ENCODE data around the gene ZNF79. TPM values are rescaled to one million over a fixed set of nuclear protein-coding genes. Genes with fewer than 3 reads are reported as not detected.
A peak's percentile ranks its signal among the peaks of the same experiment; 100 is the strongest.

The ZNF79 gene
- total and polyA plus RNA-seq, 5 donors: 3.2 to 7.9 (median 7.4) TPM

GRCh38 chr9:127488946-127489345, 64.8 kb downstream of the ZNF79 start:
- Histone ChIP-seq H3K4me3 (ENCODE audit: low read length) (no peak overlapping the region), H3K27me3 (ENCODE audit: control insufficient read depth, insufficient read depth) (no peaks in the 10 kb centered on the region), H3K4me1 (ENCODE audit: control insufficient read depth, insufficient read depth, low read length) (no peaks in the 10 kb centered on the region), H3K27ac (ENCODE audit: low read length) (no peak overlapping the region), H3K9me3 (ENCODE audit: control insufficient read depth, low read length) (no peaks in the 10 kb centered on the region)
- ATAC-seq (no peak), DNase-seq (no peak)
- 87% methylated on average over 8 of the region's 8 CpGs for WGBS
- intact Hi-C loops (cut with DNase I): no loop called here

GRCh38 chr9:127489471-127490115, 65.4 kb downstream of the ZNF79 start:
- Histone ChIP-seq H3K27ac (ENCODE audit: low read length) (no peak overlapping the region), H3K9me3 (ENCODE audit: control insufficient read depth, low read length) (no peaks in the 10 kb centered on the region), H3K4me3 (ENCODE audit: low read length) (no peak overlapping the region), H3K4me1 (ENCODE audit: control insufficient read depth, insufficient read depth, low read length) (no peaks in the 10 kb centered on the region), H3K27me3 (ENCODE audit: control insufficient read depth, insufficient read depth) (no peaks in the 10 kb centered on the region)
- DNase-seq: no peak
- intact Hi-C loops (cut with DNase I): no loop called here
- WGBS: 72% methylated on average over 22 of the region's 22 CpGs
- no peak for ATAC-seq

- DNase-seq (no peak), ATAC-seq (no peak)
- Histone ChIP-seq H3K9me3 (ENCODE audit: control insufficient read depth, low read length) (no peaks in the 10 kb centered on the region), H3K4me1 (ENCODE audit: control insufficient read depth, insufficient read depth, low read length) (no peaks in the 10 kb centered on the region), H3K27me3 (ENCODE audit: control insufficient read depth, insufficient read depth) (no peaks in the 10 kb centered on the region), H3K27ac (ENCODE audit: low read length) (no peak overlapping the region), H3K4me3 (ENCODE audit: low read length) (no peak overlapping the region)
- intact Hi-C loops (cut with DNase I): no loop called here
- 93% methylated on average over 9 of the region's 9 CpGs for WGBS
Observed at GRCh38 chr9:127490535-127491230, 66.5 kb downstream of the ZNF79 start.

GRCh38 chr9:127491516-127491915, 67.3 kb downstream of the ZNF79 start:
- Histone ChIP-seq H3K9me3 (ENCODE audit: control insufficient read depth, low read length) (no peaks in the 10 kb centered on the region), H3K27ac (ENCODE audit: low read length) (no peak overlapping the region), H3K4me1 (ENCODE audit: control insufficient read depth, insufficient read depth, low read length) (no peaks in the 10 kb centered on the region), H3K4me3 (ENCODE audit: low read length) (no peak overlapping the region), H3K27me3 (ENCODE audit: control insufficient read depth, insufficient read depth) (no peaks in the 10 kb centered on the region)
- no peak for DNase-seq
- 90% methylated on average over 10 of the region's 10 CpGs for WGBS
- no peak for ATAC-seq
- intact Hi-C loops (cut with DNase I): no loop called here

GRCh38 chr9:127492616-127493015, 68.4 kb downstream of the ZNF79 start:
- H3K4me3 ChIP-seq (ENCODE audit: low read length): no peak overlapping the region
- H3K4me1 ChIP-seq (ENCODE audit: control insufficient read depth, insufficient read depth, low read length): no peaks in the 10 kb centered on the region
- no peak for ATAC-seq
- no peak for DNase-seq
- no peaks in the 10 kb centered on the region for H3K27me3 ChIP-seq (ENCODE audit: control insufficient read depth, insufficient read depth)
- H3K9me3 ChIP-seq (ENCODE audit: control insufficient read depth, low read length): no peaks in the 10 kb centered on the region
- intact Hi-C loops (cut with DNase I): no loop called here
- no peak overlapping the region for H3K27ac ChIP-seq (ENCODE audit: low read length)
- WGBS: 77% methylated on average over 14 of the region's 14 CpGs

GRCh38 chr9:127493592-127494303, 69.6 kb downstream of the ZNF79 start:
- ATAC-seq (peak; percentile 62 to 81), DNase-seq (peak in 2 of 3 donors; percentile 83 to 84)
- WGBS: 65% methylated on average over 22 of the region's 22 CpGs
- Histone ChIP-seq H3K27me3 (ENCODE audit: control insufficient read depth, insufficient read depth) (no peaks in the 10 kb centered on the region), H3K4me3 (ENCODE audit: low read length) (no peak overlapping the region), H3K27ac (ENCODE audit: low read length) (peak overlapping the region; percentile 82), H3K4me1 (ENCODE audit: control insufficient read depth, insufficient read depth, low read length) (no peaks in the 10 kb centered on the region), H3K9me3 (ENCODE audit: control insufficient read depth, low read length) (no peaks in the 10 kb centered on the region)
- intact Hi-C loops (cut with DNase I): no loop called here

GRCh38 chr9:127494304-127494702, 70.1 kb downstream of the ZNF79 start:
- intact Hi-C loops (cut with DNase I): no loop called here

More at GRCh38 chr9:127494304-127494702, 70.1 kb downstream of the ZNF79 start:
- whole genome bisulfite sequencing: 66% methylated on average over 9 of the region's 9 CpGs
- Histone ChIP-seq H3K4me1 (ENCODE audit: control insufficient read depth, insufficient read depth, low read length) (no peaks in the 10 kb centered on the region), H3K4me3 (ENCODE audit: low read length) (no peak overlapping the region), H3K9me3 (ENCODE audit: control insufficient read depth, low read length) (no peaks in the 10 kb centered on the region), H3K27ac (ENCODE audit: low read length) (peak overlapping the region; percentile 82), H3K27me3 (ENCODE audit: control insufficient read depth, insufficient read depth) (no peaks in the 10 kb centered on the region)
- ATAC-seq (peak; percentile 9 to 53), DNase-seq (no peak)

Other genes starting within 250 kb of the ZNF79 start
- 10 to 100 TPM; 14.1 to 24.2 (median 17.3) TPM for gene GARNL3, start 159.6 kb upstream of the ZNF79 start, total RNA-seq
- 9.1 TPM for gene GARNL3, start 159.6 kb upstream of the ZNF79 start, polyA plus RNA-seq
- 10 to 100 TPM; 12.2 to 16.6 (median 13.3) TPM for gene SLC2A8, start 27.2 kb upstream of the ZNF79 start, total RNA-seq
- gene SLC2A8, start 27.2 kb upstream of the ZNF79 start, polyA plus RNA-seq: 15.4 TPM
- gene RPL12, start 27.0 kb downstream of the ZNF79 start, total RNA-seq: 100 to 1,000 TPM; 535 to 714 (median 622) TPM
- 1,268 TPM for gene RPL12, start 27.0 kb downstream of the ZNF79 start, polyA plus RNA-seq
- 10 to 100 TPM; 14.4 to 23.3 (median 21.1) TPM for gene LRSAM1, start 27.1 kb downstream of the ZNF79 start, total RNA-seq
- 23.8 TPM for gene LRSAM1, start 27.1 kb downstream of the ZNF79 start, polyA plus RNA-seq
- 10 to 100 TPM; 30.0 to 43.3 (median 41.2) TPM for gene STXBP1, start 187.9 kb downstream of the ZNF79 start, total RNA-seq
- 19.4 TPM for gene STXBP1, start 187.9 kb downstream of the ZNF79 start, polyA plus RNA-seq